ENCODE data around the gene SLC6A9. TPM values are rescaled to one million over a fixed set of nuclear protein-coding genes. Genes with fewer than 3 reads are reported as not detected.
A peak's percentile ranks its signal among the peaks of the same experiment; 100 is the strongest.

SLC6A9 gene
- polyA plus RNA-seq, 1 donor = 3.5 TPM

- H3K27ac ChIP-seq (ENCODE audit: low read length) = no peak overlapping the region
- no CpG with 5 or more reads among the region's 9 CpGs for WGBS (ENCODE audit: insufficient coverage, low lambda C conversion rate)
- H3K4me1 ChIP-seq (ENCODE audit: control insufficient read depth, insufficient read depth, low read length) = no peaks in the 10 kb centered on the region
- H3K4me3 ChIP-seq (ENCODE audit: low read length) = no peak overlapping the region
- H3K27me3 ChIP-seq (ENCODE audit: control insufficient read depth, insufficient read depth, low read length) = no peaks in the 10 kb centered on the region
- no peaks in the 10 kb centered on the region for H3K9me3 ChIP-seq (ENCODE audit: control insufficient read depth, low read depth, low read length)
- DNase-seq = no peak
- peaks cover 67% of the 10 kb centered on the region for H3K36me3 ChIP-seq (ENCODE audit: control insufficient read depth, insufficient read depth, low read length)
Measured at GRCh38 chr1:43958351-43959255, 72.7 kb downstream of the SLC6A9 start.

- Histone ChIP-seq H3K27me3 (ENCODE audit: control insufficient read depth, insufficient read depth, low read length) (no peaks in the 10 kb centered on the region), H3K9me3 (ENCODE audit: control insufficient read depth, low read depth, low read length) (no peaks in the 10 kb centered on the region), H3K36me3 (ENCODE audit: control insufficient read depth, insufficient read depth, low read length) (peaks cover 57% of the 10 kb centered on the region), H3K4me1 (ENCODE audit: control insufficient read depth, insufficient read depth, low read length) (no peaks in the 10 kb centered on the region), H3K27ac (ENCODE audit: low read length) (no peak overlapping the region), H3K4me3 (ENCODE audit: low read length) (no peak overlapping the region)
- no peak for DNase-seq
- WGBS (ENCODE audit: insufficient coverage, low lambda C conversion rate) = no CpG with 5 or more reads among the region's 7 CpGs
Measured at GRCh38 chr1:43957407-43958040, 73.7 kb downstream of the SLC6A9 start.

- peaks cover 47% of the 10 kb centered on the region for H3K36me3 ChIP-seq (ENCODE audit: control insufficient read depth, insufficient read depth, low read length)
- no peaks in the 10 kb centered on the region for H3K9me3 ChIP-seq (ENCODE audit: control insufficient read depth, low read depth, low read length)
- no peak for DNase-seq
- H3K27me3 ChIP-seq (ENCODE audit: control insufficient read depth, insufficient read depth, low read length) = no peaks in the 10 kb centered on the region
- H3K4me3 ChIP-seq (ENCODE audit: low read length) = no peak overlapping the region
- WGBS (ENCODE audit: insufficient coverage, low lambda C conversion rate) = no CpG with 5 or more reads among the region's 8 CpGs
- H3K4me1 ChIP-seq (ENCODE audit: control insufficient read depth, insufficient read depth, low read length) = no peaks in the 10 kb centered on the region
- H3K27ac ChIP-seq (ENCODE audit: low read length) = no peak overlapping the region
Measured at GRCh38 chr1:43956234-43956633, 75.0 kb downstream of the SLC6A9 start.

- Histone ChIP-seq H3K27ac (ENCODE audit: low read length) (no peak overlapping the region), H3K4me3 (ENCODE audit: low read length) (no peak overlapping the region), H3K4me1 (ENCODE audit: control insufficient read depth, insufficient read depth, low read length) (no peaks in the 10 kb centered on the region), H3K9me3 (ENCODE audit: control insufficient read depth, low read depth, low read length) (no peaks in the 10 kb centered on the region), H3K36me3 (ENCODE audit: control insufficient read depth, insufficient read depth, low read length) (peaks cover 42% of the 10 kb centered on the region), H3K27me3 (ENCODE audit: control insufficient read depth, insufficient read depth, low read length) (no peaks in the 10 kb centered on the region)
- WGBS (ENCODE audit: insufficient coverage, low lambda C conversion rate) = no CpG with 5 or more reads among the region's 5 CpGs
- DNase-seq = no peak
Measured at GRCh38 chr1:43954036-43954435, 77.2 kb downstream of the SLC6A9 start.

GRCh38 chr1:43953361-43953760, 77.9 kb downstream of the SLC6A9 start:
- DNase-seq = no peak
- H3K36me3 ChIP-seq (ENCODE audit: control insufficient read depth, insufficient read depth, low read length) = peaks cover 37% of the 10 kb centered on the region
- H3K27ac ChIP-seq (ENCODE audit: low read length) = no peak overlapping the region
- peaks cover 2% of the 10 kb centered on the region for H3K4me1 ChIP-seq (ENCODE audit: control insufficient read depth, insufficient read depth, low read length)
- H3K27me3 ChIP-seq (ENCODE audit: control insufficient read depth, insufficient read depth, low read length) = no peaks in the 10 kb centered on the region
- no peak overlapping the region for H3K4me3 ChIP-seq (ENCODE audit: low read length)
- WGBS (ENCODE audit: insufficient coverage, low lambda C conversion rate) = no CpG with 5 or more reads among the region's 3 CpGs
- H3K9me3 ChIP-seq (ENCODE audit: control insufficient read depth, low read depth, low read length) = no peaks in the 10 kb centered on the region

- Histone ChIP-seq H3K4me1 (ENCODE audit: control insufficient read depth, insufficient read depth, low read length) (peaks cover 7% of the 10 kb centered on the region), H3K4me3 (ENCODE audit: low read length) (no peak overlapping the region), H3K27ac (ENCODE audit: low read length) (no peak overlapping the region), H3K27me3 (ENCODE audit: control insufficient read depth, insufficient read depth, low read length) (no peaks in the 10 kb centered on the region), H3K36me3 (ENCODE audit: control insufficient read depth, insufficient read depth, low read length) (peaks cover 31% of the 10 kb centered on the region), H3K9me3 (ENCODE audit: control insufficient read depth, low read depth, low read length) (no peaks in the 10 kb centered on the region)
- 80% methylated on average over 1 of the region's 8 CpGs for WGBS (ENCODE audit: insufficient coverage, low lambda C conversion rate)
- peak in 1 of 2 donors; percentile 29 for DNase-seq
Measured at GRCh38 chr1:43952731-43953346, 78.4 kb downstream of the SLC6A9 start.

GRCh38 chr1:43951021-43951985, 80.0 kb downstream of the SLC6A9 start:
- DNase-seq = no peak
- no peaks in the 10 kb centered on the region for H3K27me3 ChIP-seq (ENCODE audit: control insufficient read depth, insufficient read depth, low read length)
- no peak overlapping the region for H3K4me3 ChIP-seq (ENCODE audit: low read length)
- no CpG with 5 or more reads among the region's 4 CpGs for WGBS (ENCODE audit: insufficient coverage, low lambda C conversion rate)
- H3K4me1 ChIP-seq (ENCODE audit: control insufficient read depth, insufficient read depth, low read length) = peaks cover 15% of the 10 kb centered on the region
- H3K27ac ChIP-seq (ENCODE audit: low read length) = no peak overlapping the region
- H3K9me3 ChIP-seq (ENCODE audit: control insufficient read depth, low read depth, low read length) = no peaks in the 10 kb centered on the region
- peaks cover 17% of the 10 kb centered on the region for H3K36me3 ChIP-seq (ENCODE audit: control insufficient read depth, insufficient read depth, low read length)

- WGBS (ENCODE audit: insufficient coverage, low lambda C conversion rate) = no CpG with 5 or more reads among the region's 13 CpGs
- Histone ChIP-seq H3K9me3 (ENCODE audit: control insufficient read depth, low read depth, low read length) (no peaks in the 10 kb centered on the region), H3K27me3 (ENCODE audit: control insufficient read depth, insufficient read depth, low read length) (no peaks in the 10 kb centered on the region), H3K36me3 (ENCODE audit: control insufficient read depth, insufficient read depth, low read length) (peaks cover 14% of the 10 kb centered on the region), H3K27ac (ENCODE audit: low read length) (no peak overlapping the region), H3K4me3 (ENCODE audit: low read length) (no peak overlapping the region), H3K4me1 (ENCODE audit: control insufficient read depth, insufficient read depth, low read length) (peaks cover 17% of the 10 kb centered on the region)
- DNase-seq = no peak
Measured at GRCh38 chr1:43949678-43950077, 81.6 kb downstream of the SLC6A9 start.

- no peaks in the 10 kb centered on the region for H3K27me3 ChIP-seq (ENCODE audit: control insufficient read depth, insufficient read depth, low read length)
- peak overlapping the region; percentile 80 for H3K4me3 ChIP-seq (ENCODE audit: low read length)
- no peaks in the 10 kb centered on the region for H3K9me3 ChIP-seq (ENCODE audit: control insufficient read depth, low read depth, low read length)
- DNase-seq = peak in 1 of 2 donors; percentile 37
- H3K36me3 ChIP-seq (ENCODE audit: control insufficient read depth, insufficient read depth, low read length) = peaks cover 14% of the 10 kb centered on the region
- H3K4me1 ChIP-seq (ENCODE audit: control insufficient read depth, insufficient read depth, low read length) = peaks cover 17% of the 10 kb centered on the region
- WGBS (ENCODE audit: insufficient coverage, low lambda C conversion rate) = no CpG with 5 or more reads among the region's 3 CpGs
- H3K27ac ChIP-seq (ENCODE audit: low read length) = no peak overlapping the region
Measured at GRCh38 chr1:43947874-43948437, 83.3 kb downstream of the SLC6A9 start.
